Hepatocyte (in vitro differentiated cells): ENCODE results near the gene CHI3L2.

Experiments
- CTCF ChIP-seq: fragments of 200-600 bp; sonication (generic); IDR thresholded peaks from 2 replicates; pipeline ENCODE4 v1.5.1; 2016; ENCODE audit warnings: antibody characterized with exemption, mild to moderate bottlenecking; ENCODE audit not compliant: poor library complexity
- EZH2phosphoT487 ChIP-seq: fragments of 200-600 bp; sonication (generic); IDR thresholded peaks from one replicate; pipeline ENCODE4 v1.6.1; 2018; ENCODE audit warnings: antibody characterized with exemption, mild to moderate bottlenecking, low read depth, moderate library complexity; ENCODE audit not compliant: unreplicated experiment, severe bottlenecking

- no peak for TF ChIP-seq CTCF
- TF ChIP-seq EZH2phosphoT487 = no peak
Observed at GRCh38 chr1:111219557-111220286, 7.8 kb upstream of the CHI3L2 start.
